NCI-H1417 (cell line): ENCODE results near the gene CERT1.
"Not testable (repeated sequence)": the region's sequence is repeated elsewhere in the genome, so short reads cannot be mapped to it uniquely, and the experiment has no call there.

ENCODE experiments used
- DNase-seq, 3 experiments: peaks; one replicate each; lab custom pipeline; 2025; lab: John Stamatoyannopoulos, UW

Gene CERT1

GRCh38 chr5:75524071-75524470 lies 12.6 kb upstream of the CERT1 start:
- no peak for DNase-seq

DNA sequence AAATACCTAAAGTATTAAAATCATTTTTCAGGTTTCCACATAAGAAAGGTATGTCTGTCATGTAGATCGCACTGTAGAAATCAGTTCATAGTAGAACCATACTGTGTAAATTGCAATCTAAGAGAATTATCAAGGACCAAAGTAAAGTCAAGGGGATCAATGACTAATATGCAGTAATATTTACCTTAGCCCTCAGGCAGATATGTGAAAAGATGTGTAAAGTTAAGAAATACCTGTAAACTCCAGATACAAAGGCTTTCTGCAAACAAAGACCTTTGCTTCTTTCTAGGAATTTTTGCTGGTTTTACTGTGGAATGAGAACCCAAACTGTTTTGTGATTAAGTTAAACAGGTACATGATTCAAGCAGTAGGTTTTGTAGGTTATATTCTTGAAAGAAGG lies 11.8 kb upstream of the CERT1 start:
- DNase-seq, result no peak

- no peak for DNase-seq
Measured at GRCh38 chr5:75522542-75522941, 11.1 kb upstream of the CERT1 start.

DNA sequence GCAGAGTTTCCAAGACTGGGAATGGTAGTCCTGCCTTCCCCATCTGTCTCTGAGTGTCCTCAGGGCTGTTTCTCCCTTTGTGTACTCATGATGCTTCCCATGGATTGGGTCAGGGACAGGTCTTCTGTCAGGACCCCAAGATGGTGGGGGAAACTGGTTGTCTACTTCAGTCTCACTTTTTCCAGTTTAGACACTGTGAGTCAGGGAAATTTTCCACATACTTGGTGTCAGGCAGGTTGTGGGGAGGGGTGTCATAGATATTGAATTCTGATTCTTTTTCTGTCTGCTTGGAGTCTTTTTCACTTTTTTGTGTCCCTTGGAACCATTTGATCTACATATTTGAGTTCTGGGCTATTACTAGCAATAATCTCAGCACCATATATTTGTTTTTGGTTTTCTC lies 10.6 kb upstream of the CERT1 start:
- DNase-seq, result no peak

DNA sequence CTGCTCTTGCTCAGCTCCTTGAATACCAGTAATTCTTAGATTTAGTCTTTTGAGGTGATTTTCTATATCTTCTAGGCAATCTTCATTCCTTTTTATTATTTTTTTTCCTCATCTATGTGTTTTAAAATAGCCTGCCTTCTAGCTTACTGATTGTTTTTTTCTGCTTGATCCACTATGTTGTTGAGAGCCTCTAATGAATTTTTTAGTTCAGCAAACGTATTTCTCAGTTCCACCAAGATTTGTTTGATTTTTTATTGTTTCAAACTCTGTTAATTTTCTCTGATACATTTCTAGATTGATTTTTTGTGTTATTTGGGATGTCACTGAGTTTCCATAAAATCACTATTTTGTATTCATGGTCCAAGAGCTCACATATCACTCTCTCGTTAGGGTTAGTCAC lies 9.8 kb upstream of the CERT1 start:
- no peak for DNase-seq

DNA sequence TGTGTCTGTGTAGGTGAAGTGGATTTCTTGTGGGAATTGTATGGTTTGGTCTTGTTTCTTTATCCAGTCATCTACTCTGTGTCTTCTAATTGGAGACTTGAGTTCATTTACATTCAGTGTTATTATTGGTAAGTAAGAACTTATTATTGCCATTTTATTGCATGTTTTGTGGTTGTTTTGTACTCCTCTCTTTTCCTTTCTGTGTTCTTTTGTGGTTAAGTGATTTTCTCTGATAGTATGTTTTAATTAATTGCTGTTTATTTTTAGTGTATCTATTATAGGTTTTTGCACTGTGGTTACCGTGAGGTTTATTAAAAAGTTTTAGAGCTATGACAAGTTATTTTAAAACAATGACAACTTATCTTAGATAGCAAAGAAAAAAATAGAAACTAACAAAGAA lies 8.3 kb upstream of the CERT1 start:
- DNase-seq, result no peak

GRCh38 chr5:75514323-75514722 lies 2.9 kb upstream of the CERT1 start:
- DNase-seq, result no peak

- DNase-seq, result no peak
Measured at GRCh38 chr5:75513841-75514240, 2.4 kb upstream of the CERT1 start.

GRCh38 chr5:75512383-75513074 lies 1.1 kb upstream of the CERT1 start:
- no peak for DNase-seq

GRCh38 chr5:75510836-75511434 lies 494 bp downstream of the CERT1 start:
- DNase-seq, result peak in 2 of 3 experiments; percentile 68 to 72

DNA sequence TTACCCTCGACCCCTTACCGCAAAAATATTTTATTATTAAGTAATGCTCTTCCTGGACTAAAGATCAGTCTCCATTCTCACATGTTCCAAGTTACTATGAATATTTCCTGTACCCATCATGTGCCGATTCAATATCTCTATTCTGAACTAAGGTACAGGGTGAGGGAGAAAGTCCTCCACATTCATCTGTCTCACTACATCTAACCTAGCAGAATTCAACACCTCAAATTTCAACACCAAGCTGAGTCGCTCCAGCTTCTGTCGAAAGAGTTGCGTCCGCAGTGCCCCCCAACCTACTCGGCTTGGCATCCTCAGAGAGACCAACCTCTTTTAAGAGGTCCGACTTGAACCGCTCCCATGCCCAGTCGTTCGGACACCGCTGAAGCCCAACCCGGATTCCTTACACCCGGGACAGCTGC lies 1.0 kb downstream of the CERT1 start:
- DNase-seq, result peak in 1 of 3 experiments; percentile 63

- peak in 1 of 3 experiments; percentile 5 for DNase-seq
Measured at GRCh38 chr5:75509956-75510355, 1.5 kb downstream of the CERT1 start.

DNA sequence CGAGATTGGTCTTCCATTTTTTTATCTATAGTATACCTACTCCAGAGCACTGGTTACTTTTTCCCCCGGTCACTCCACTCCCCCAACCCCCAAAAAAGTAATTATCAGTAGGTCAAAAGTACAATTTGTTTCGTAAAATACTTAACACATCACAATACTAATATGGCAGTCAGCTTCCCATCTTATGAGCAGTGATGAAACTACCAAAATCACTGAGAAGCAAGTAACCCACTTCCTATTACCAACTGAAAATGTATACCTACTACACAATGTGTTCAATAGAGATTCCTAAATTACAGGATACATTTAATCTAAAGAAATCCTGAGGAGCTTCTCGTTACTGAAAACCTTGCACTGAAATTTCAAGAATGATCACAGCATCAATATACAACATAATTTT lies 1.9 kb downstream of the CERT1 start:
- no peak for DNase-seq

GRCh38 chr5:75507841-75508240 lies 3.6 kb downstream of the CERT1 start:
- no peak for DNase-seq

DNA sequence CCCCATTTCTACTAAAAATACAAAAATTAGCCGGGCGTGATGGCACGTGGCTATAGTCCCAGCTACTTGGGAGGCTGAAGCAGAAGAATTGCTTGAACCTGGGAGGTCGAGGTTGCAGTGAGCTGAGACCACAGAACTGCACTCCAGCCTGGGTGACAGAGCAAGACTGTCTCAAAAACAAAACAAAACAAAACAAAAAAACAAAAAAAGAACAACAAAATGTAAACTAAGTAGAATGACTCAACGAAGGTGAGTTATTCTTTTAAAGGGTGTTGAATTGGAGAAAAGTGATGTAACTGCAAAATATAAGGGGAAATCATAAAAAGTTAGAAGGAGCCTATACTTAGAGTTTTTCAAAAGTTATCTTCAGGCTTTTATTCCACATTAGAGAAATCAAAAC lies 6.3 kb downstream of the CERT1 start:
- DNase-seq, result not testable (repeated sequence)

- not testable (repeated sequence) for DNase-seq
Measured at GRCh38 chr5:75498875-75499274, 12.6 kb downstream of the CERT1 start.

GRCh38 chr5:75498208-75498777 lies 13.1 kb downstream of the CERT1 start:
- no peak for DNase-seq

DNA sequence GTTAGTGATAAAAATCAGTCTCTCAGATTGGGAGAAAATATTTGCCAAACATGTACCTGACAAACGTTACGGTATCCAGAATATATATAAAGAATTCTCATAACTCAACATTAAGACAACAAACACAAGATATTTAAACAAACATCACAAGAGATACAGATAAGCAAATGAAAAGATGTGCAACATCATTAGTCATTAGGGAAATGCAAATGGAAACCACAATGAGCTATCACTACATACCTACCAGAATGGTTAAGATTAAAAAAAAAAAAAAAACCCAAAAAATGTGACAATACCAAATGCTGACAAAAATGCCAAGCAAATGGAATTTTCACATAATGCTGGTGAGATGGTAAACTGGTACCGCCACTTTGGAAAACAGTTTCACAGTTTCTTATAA lies 15.4 kb downstream of the CERT1 start:
- no peak for DNase-seq

GRCh38 chr5:75491621-75492020 lies 19.8 kb downstream of the CERT1 start:
- no peak for DNase-seq

- DNase-seq, result not testable (repeated sequence)
Measured at GRCh38 chr5:75489847-75490246, 21.6 kb downstream of the CERT1 start.

- DNase-seq, result no peak
Measured at GRCh38 chr5:75484605-75485004, 26.8 kb downstream of the CERT1 start.

DNA sequence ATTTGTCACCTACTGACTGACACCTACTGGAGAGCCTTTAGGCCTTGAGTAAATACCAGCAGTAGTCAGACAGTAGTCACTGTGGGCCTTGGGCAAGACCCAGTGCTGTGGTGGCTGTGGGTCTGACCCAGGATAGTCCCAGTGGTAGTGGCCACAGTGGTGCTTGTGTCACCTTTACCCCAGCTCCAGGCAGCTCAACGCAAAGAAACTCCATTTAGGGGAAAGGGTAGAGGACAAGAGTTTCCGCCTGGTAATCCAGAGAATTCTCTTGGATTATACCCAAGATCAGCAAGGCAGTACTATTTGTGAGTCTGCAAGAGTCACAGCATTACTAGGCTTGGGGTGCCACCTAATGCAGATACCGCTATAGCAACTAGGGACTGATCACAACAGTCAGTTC lies 28.9 kb downstream of the CERT1 start:
- no peak for DNase-seq

DNA sequence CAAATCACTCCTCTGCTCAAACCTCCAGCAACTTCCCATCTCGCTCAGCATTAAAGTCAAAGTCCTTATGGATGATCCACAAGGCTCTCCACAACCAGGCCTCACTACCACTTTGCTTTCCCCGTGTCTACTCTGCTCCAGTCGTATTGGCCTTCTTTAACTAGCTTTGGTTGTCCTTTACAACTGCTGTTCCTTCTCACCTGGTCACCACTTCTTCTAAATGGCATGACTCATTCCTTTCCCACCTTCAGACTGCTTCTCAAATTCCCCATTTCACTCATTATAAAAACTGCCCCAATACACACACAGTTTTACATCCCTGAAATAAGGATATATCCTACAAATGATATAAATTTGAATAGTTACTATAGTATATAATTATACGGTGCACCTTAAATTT lies 30.4 kb downstream of the CERT1 start:
- DNase-seq, result no peak

GRCh38 chr5:75475364-75475763 lies 36.1 kb downstream of the CERT1 start:
- DNase-seq, result no peak
